ENCODE results near the gene CPNE6.

DNA sequence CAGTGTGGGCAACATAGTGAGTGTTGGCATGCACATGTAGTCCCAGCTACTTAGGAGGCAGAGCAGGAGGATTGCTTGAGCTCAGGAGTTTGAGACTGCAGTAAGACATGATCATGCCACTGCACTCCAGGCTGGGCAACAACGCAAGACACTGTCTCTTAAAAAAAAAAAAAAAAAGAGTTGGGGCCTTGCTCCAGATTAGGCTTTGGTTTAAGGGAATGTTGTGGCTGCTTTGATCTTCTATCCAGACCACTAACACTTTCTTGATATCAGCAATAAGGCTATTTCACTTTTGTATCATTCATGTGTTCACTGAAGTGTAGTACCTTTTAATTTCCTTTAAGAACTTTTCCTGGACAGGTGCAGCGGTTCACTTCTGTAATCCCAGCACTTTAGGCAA, 56.3 kb downstream of the CPNE6 start:
- TF ChIP-seq CTCF (IDR thresholded peaks at IDR 0.05) (no peak), POLR2A (IDR thresholded peaks at IDR 0.05) (no peak)

All from uterus (tissue), 2 donors.